ENCODE results near the gene ZNFX1.

DNA sequence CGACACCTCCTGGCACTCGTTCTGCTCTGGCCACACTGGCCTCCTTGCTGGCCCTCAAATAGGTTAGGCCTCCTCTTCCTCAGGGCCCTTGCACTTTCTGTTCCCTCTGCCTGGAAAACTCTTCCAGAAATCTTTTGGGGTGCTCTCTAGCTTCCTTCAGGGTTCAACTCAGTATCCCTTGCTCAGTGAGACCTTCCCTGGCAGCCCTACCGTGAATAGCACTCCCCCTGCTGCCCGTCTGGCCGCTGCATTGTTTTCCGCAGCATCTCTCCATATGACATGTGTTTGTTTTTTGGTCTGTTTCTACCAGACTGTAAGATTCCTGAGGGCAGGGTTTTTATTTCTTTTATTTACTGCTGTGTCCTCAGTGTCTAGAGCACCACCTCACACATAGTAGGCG lies 52.0 kb downstream of the ZNFX1 start:
- TF ChIP-seq, protein P1, sequence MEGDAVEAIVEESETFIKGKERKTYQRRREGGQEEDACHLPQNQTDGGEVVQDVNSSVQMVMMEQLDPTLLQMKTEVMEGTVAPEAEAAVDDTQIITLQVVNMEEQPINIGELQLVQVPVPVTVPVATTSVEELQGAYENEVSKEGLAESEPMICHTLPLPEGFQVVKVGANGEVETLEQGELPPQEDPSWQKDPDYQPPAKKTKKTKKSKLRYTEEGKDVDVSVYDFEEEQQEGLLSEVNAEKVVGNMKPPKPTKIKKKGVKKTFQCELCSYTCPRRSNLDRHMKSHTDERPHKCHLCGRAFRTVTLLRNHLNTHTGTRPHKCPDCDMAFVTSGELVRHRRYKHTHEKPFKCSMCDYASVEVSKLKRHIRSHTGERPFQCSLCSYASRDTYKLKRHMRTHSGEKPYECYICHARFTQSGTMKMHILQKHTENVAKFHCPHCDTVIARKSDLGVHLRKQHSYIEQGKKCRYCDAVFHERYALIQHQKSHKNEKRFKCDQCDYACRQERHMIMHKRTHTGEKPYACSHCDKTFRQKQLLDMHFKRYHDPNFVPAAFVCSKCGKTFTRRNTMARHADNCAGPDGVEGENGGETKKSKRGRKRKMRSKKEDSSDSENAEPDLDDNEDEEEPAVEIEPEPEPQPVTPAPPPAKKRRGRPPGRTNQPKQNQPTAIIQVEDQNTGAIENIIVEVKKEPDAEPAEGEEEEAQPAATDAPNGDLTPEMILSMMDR (IDR thresholded peaks at IDR 0.05; ENCODE audit: insufficient read depth, low read length), result no peak
- TF ChIP-seq POLR2AphosphoS5 (IDR thresholded peaks at IDR 0.05; ENCODE audit: low read depth) (no peak), SPI1 (IDR thresholded peaks at IDR 0.05; ENCODE audit: borderline replicate concordance, low read depth) (no peak), GABPA (IDR thresholded peaks at IDR 0.05; ENCODE audit: low read depth) (no peak)
- TF ChIP-seq, protein P2, sequence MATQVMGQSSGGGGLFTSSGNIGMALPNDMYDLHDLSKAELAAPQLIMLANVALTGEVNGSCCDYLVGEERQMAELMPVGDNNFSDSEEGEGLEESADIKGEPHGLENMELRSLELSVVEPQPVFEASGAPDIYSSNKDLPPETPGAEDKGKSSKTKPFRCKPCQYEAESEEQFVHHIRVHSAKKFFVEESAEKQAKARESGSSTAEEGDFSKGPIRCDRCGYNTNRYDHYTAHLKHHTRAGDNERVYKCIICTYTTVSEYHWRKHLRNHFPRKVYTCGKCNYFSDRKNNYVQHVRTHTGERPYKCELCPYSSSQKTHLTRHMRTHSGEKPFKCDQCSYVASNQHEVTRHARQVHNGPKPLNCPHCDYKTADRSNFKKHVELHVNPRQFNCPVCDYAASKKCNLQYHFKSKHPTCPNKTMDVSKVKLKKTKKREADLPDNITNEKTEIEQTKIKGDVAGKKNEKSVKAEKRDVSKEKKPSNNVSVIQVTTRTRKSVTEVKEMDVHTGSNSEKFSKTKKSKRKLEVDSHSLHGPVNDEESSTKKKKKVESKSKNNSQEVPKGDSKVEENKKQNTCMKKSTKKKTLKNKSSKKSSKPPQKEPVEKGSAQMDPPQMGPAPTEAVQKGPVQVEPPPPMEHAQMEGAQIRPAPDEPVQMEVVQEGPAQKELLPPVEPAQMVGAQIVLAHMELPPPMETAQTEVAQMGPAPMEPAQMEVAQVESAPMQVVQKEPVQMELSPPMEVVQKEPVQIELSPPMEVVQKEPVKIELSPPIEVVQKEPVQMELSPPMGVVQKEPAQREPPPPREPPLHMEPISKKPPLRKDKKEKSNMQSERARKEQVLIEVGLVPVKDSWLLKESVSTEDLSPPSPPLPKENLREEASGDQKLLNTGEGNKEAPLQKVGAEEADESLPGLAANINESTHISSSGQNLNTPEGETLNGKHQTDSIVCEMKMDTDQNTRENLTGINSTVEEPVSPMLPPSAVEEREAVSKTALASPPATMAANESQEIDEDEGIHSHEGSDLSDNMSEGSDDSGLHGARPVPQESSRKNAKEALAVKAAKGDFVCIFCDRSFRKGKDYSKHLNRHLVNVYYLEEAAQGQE (IDR thresholded peaks at IDR 0.05; ENCODE audit: insufficient replicate concordance, low read depth), result no peak
